Measurements from ENCODE around the gene HRK. TPM values are rescaled to one million over a fixed set of nuclear protein-coding genes. Genes with fewer than 3 reads are reported as not detected.
A peak's percentile ranks its signal among the peaks of the same experiment; 100 is the strongest.

The HRK gene
- total and polyA plus RNA-seq, 9 of the 15 experiments (the other 6 are each of a cell fraction or from before 2014, with no cell fraction given) = 0.01 to 0.05 (median 0.04) TPM; not detected in 6

DNA sequence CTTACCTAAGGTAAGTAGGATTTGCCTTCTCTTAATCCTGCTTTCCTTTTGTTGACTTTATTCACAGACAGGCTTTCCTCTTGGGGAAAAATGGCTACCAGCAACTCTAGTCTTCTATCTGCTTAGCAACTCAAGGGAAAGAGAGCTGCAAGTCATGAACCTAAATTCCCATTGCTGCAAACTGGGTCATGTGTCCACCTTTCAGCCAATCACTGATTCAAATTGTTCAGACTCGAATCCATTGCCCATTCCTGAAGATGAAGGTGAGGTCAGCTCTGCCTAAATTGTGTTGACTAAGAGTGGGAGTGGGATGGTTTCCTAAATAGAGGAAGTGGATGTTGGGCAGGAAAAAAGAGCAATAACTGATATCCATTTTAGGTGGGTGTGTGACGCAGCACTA is 37.2 kb upstream of the HRK start (continued):
- TF ChIP-seq, protein P1, sequence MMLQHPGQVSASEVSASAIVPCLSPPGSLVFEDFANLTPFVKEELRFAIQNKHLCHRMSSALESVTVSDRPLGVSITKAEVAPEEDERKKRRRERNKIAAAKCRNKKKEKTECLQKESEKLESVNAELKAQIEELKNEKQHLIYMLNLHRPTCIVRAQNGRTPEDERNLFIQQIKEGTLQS (IDR thresholded peaks at IDR 0.05) = peak; percentile 41; the same call in 1 of the 2 replicates
- TF ChIP-seq, protein P1 (CRISPR knock-in tag; conservative IDR thresholded peaks at IDR 0.05) = no peak
- TF ChIP-seq MCM7 (IDR thresholded peaks at IDR 0.05) (no peak), ZNF408 (CRISPR knock-in tag; IDR thresholded peaks at IDR 0.05; ENCODE audit: low read depth) (no peak), JUND (IDR thresholded peaks at IDR 0.05; ENCODE audit: borderline replicate concordance, low read depth, low read length) (peak; percentile 47; the same call in 1 of the 2 replicates), JUND (tag; IDR thresholded peaks at IDR 0.05; ENCODE audit: borderline replicate concordance, low read depth, low read length) (peak; percentile 46; the same call in 1 of the 3 replicates), PTBP1 (IDR thresholded peaks at IDR 0.05; ENCODE audit: low read depth, low read length) (no peak), ZNF217 (CRISPR knock-in tag; IDR thresholded peaks at IDR 0.05) (no peak), RAD51 (IDR thresholded peaks at IDR 0.05; ENCODE audit: borderline replicate concordance, low read depth) (peak; percentile 87)
- TF ChIP-seq, protein P2, sequence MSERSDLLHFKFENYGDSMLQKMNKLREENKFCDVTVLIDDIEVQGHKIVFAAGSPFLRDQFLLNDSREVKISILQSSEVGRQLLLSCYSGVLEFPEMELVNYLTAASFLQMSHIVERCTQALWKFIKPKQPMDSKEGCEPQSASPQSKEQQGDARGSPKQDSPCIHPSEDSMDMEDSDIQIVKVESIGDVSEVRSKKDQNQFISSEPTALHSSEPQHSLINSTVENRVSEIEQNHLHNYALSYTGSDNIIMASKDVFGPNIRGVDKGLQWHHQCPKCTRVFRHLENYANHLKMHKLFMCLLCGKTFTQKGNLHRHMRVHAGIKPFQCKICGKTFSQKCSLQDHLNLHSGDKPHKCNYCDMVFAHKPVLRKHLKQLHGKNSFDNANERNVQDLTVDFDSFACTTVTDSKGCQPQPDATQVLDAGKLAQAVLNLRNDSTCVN (CRISPR knock-in tag; IDR thresholded peaks at IDR 0.05) = 0 out of 2 replicates have a peak, but pooled peaks have one; percentile 41
